ENCODE data around the gene MMP24.
A peak's percentile ranks its signal among the peaks of the same experiment; 100 is the strongest.

The MMP24 gene

GRCh38 chr20:35267092-35267491 is 40.6 kb downstream of the MMP24 start:
- in situ Hi-C loops (cut with MboI; ENCODE audit: low sequenced_read_pairs, unreplicated experiment) = no loop called here
- DNase-seq (ENCODE audit: low spot score) = no peak
- no peak for TF ChIP-seq CTCF (IDR thresholded peaks at IDR 0.05; ENCODE audit: borderline replicate concordance, control extremely low read depth, extremely low read depth, insufficient read depth, missing control alignments)

GRCh38 chr20:35269055-35269781 is 42.7 kb downstream of the MMP24 start:
- peak; percentile 76 for TF ChIP-seq CTCF (IDR thresholded peaks at IDR 0.05; ENCODE audit: borderline replicate concordance, control extremely low read depth, extremely low read depth, insufficient read depth, missing control alignments)
- DNase-seq (ENCODE audit: low spot score) = peak; percentile 84
- in situ Hi-C loops (cut with MboI; ENCODE audit: low sequenced_read_pairs, unreplicated experiment) = no loop called here

GRCh38 chr20:35270021-35270902 is 43.8 kb downstream of the MMP24 start:
- TF ChIP-seq CTCF (IDR thresholded peaks at IDR 0.05; ENCODE audit: borderline replicate concordance, control extremely low read depth, extremely low read depth, insufficient read depth, missing control alignments) = no peak
- no peak for DNase-seq (ENCODE audit: low spot score)
- in situ Hi-C loops (cut with MboI; ENCODE audit: low sequenced_read_pairs, unreplicated experiment) = no loop called here

GRCh38 chr20:35271073-35271882 is 44.8 kb downstream of the MMP24 start:
- no peak for DNase-seq (ENCODE audit: low spot score)
- in situ Hi-C loops (cut with MboI; ENCODE audit: low sequenced_read_pairs, unreplicated experiment) = no loop called here
- no peak for TF ChIP-seq CTCF (IDR thresholded peaks at IDR 0.05; ENCODE audit: borderline replicate concordance, control extremely low read depth, extremely low read depth, insufficient read depth, missing control alignments)

GRCh38 chr20:35271904-35272303 is 45.4 kb downstream of the MMP24 start:
- no peak for TF ChIP-seq CTCF (IDR thresholded peaks at IDR 0.05; ENCODE audit: borderline replicate concordance, control extremely low read depth, extremely low read depth, insufficient read depth, missing control alignments)
- in situ Hi-C loops (cut with MboI; ENCODE audit: low sequenced_read_pairs, unreplicated experiment) = no loop called here
- DNase-seq (ENCODE audit: low spot score) = no peak
